Left kidney (tissue), 2 donors: Measurements from ENCODE around the gene ENTHD1. TPM values are rescaled to one million over a fixed set of nuclear protein-coding genes. Genes with fewer than 3 reads are reported as not detected.
"Not testable (repeated sequence)": the region's sequence is repeated elsewhere in the genome, so short reads cannot be mapped to it uniquely, and the experiment has no call there.

Experiments used
- DNase-seq: peaks from one replicate; pipeline ENCODE4 v3.0.0-alpha.2; 2013
- polyA plus RNA-seq: library from polyadenylated mRNA; unstranded; fragments of 120-200 nt; gene quantifications from one replicate; pipeline ENCODE4 v1.2.1, GENCODE V29; 2013; ENCODE audit not compliant: insufficient read length

ENTHD1 gene
- polyA plus RNA-seq, 1 donor: not detected

GRCh38 chr22:39897841-39898240 is 4.3 kb upstream of the ENTHD1 start:
- no peak for DNase-seq

- DNase-seq: no peak
These were observed 2.9 kb upstream of the ENTHD1 start for GRCh38 chr22:39896313-39896996.

GRCh38 chr22:39895682-39896081 is 2.1 kb upstream of the ENTHD1 start:
- DNase-seq: no peak

GRCh38 chr22:39894554-39895092 is 1.1 kb upstream of the ENTHD1 start:
- no peak for DNase-seq

GRCh38 chr22:39889924-39890323 is 3.6 kb downstream of the ENTHD1 start:
- DNase-seq: not testable (repeated sequence)

GRCh38 chr22:39883057-39883456 is 10.5 kb downstream of the ENTHD1 start:
- no peak for DNase-seq

- DNase-seq: no peak
These were observed 12.8 kb downstream of the ENTHD1 start for GRCh38 chr22:39880722-39881121.

GRCh38 chr22:39877079-39877845 is 16.3 kb downstream of the ENTHD1 start:
- no peak for DNase-seq

GRCh38 chr22:39875176-39875885 is 18.2 kb downstream of the ENTHD1 start:
- not testable (repeated sequence) for DNase-seq

GRCh38 chr22:39873965-39874364 is 19.6 kb downstream of the ENTHD1 start:
- DNase-seq: no peak

GRCh38 chr22:39872548-39872947 is 21.0 kb downstream of the ENTHD1 start:
- DNase-seq: no peak

- DNase-seq: no peak
These were observed 22.4 kb downstream of the ENTHD1 start for GRCh38 chr22:39871008-39871798.

- DNase-seq: not testable (repeated sequence)
These were observed 23.8 kb downstream of the ENTHD1 start for GRCh38 chr22:39869797-39870196.

GRCh38 chr22:39868741-39869140 is 24.8 kb downstream of the ENTHD1 start:
- DNase-seq: no peak

- no peak for DNase-seq
These were observed 33.5 kb downstream of the ENTHD1 start for GRCh38 chr22:39859903-39860588.

- DNase-seq: no peak
These were observed 37.0 kb downstream of the ENTHD1 start for GRCh38 chr22:39856588-39856987.

GRCh38 chr22:39852799-39853198 is 40.8 kb downstream of the ENTHD1 start:
- DNase-seq: no peak

- no peak for DNase-seq
These were observed 41.8 kb downstream of the ENTHD1 start for GRCh38 chr22:39851606-39852315.

- DNase-seq: no peak
These were observed 46.1 kb downstream of the ENTHD1 start for GRCh38 chr22:39847477-39847876.

GRCh38 chr22:39846539-39846938 is 47.0 kb downstream of the ENTHD1 start:
- DNase-seq: not testable (repeated sequence)

- DNase-seq: no peak
These were observed 48.0 kb downstream of the ENTHD1 start for GRCh38 chr22:39845529-39845928.
